RWPE1 (cell line): ENCODE data around the gene JOSD2.

Experiments used
- CTCF ChIA-PET: fragments of 350-600 bp; sonication (Branson Sonifier 250); formaldehyde crosslinking; extraction: SDS; loops from one replicate; lab custom pipeline; 2021; lab: Yijun Ruan, JAX
- POLR2A ChIA-PET: fragments of 400-600 bp; formaldehyde crosslinking; extraction: SDS; loops from one replicate; lab custom pipeline; 2020; ENCODE audit warnings: antibody characterized with exemption; ENCODE audit not compliant: low non-redundant PET; lab: Yijun Ruan, JAX
- DNase-seq: peaks from one replicate; pipeline ENCODE4 v3.0.0; 2012; ENCODE audit warnings: low spot score
- H3K27ac ChIP-seq: fragments of 450-650 bp; 2 replicates; pipeline ENCODE4 v1.5.1; 2017
- TF ChIP-seq, protein P1 (sequence below): fragments of 450-650 bp; conservative IDR thresholded peaks from 2 replicates; pipeline ENCODE4 v1.5.1; 2017; ENCODE audit warnings: low read depth, mild to moderate bottlenecking

JOSD2 gene

DNA sequence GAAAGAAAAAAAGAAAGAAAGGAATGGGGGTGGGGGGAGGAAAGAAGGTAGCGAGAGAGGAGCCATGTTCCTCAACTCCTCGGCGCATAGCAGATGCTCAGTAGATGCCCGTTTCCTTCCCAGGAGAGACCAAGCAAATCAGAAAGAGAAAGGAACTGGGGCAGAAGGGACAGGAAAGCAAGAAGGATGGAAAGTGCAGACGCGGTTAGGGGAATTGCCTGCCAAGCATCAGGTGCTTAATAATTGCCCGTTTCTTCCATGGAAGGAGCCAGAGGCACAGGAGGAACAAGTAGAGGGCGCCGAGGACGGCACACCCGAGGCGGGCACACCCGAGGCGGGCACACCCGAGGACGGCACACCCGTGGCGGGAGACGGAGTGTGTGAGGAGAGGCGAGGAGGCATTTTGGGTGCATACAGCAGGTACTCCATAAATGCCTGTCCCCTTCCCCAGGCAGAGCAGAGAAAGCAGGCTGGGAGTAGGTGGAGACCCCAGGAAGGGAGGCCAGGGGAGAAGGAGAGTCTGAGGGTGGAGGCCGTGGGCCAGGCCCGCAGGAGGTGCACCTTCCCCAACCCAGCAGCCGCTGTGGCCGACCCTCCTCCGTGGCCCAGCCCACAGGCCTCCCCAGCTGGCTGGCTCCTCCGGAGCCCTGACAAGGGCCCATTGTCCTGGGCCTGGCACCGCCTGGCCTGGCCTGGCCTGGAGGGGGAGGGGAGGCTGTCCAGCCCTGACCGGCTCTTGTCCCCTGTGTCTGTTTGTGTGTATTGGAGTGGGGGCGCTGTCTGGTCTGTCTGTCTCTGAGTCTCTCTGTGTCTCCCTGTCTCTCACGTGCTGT, 14.6 kb downstream of the JOSD2 start:
- TF ChIP-seq, protein P1, sequence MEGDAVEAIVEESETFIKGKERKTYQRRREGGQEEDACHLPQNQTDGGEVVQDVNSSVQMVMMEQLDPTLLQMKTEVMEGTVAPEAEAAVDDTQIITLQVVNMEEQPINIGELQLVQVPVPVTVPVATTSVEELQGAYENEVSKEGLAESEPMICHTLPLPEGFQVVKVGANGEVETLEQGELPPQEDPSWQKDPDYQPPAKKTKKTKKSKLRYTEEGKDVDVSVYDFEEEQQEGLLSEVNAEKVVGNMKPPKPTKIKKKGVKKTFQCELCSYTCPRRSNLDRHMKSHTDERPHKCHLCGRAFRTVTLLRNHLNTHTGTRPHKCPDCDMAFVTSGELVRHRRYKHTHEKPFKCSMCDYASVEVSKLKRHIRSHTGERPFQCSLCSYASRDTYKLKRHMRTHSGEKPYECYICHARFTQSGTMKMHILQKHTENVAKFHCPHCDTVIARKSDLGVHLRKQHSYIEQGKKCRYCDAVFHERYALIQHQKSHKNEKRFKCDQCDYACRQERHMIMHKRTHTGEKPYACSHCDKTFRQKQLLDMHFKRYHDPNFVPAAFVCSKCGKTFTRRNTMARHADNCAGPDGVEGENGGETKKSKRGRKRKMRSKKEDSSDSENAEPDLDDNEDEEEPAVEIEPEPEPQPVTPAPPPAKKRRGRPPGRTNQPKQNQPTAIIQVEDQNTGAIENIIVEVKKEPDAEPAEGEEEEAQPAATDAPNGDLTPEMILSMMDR, result no peak
- ChIA-PET POLR2A (no interaction called here), CTCF (interaction anchor here (0.6 kb wide), 2 partner anchors 228 to 950 kb away, joined by 3 to 6 read pairs; no protein-coding TSS in a partner anchor)
- DNase-seq, result no peak
- no peak overlapping the region for H3K27ac ChIP-seq

DNA sequence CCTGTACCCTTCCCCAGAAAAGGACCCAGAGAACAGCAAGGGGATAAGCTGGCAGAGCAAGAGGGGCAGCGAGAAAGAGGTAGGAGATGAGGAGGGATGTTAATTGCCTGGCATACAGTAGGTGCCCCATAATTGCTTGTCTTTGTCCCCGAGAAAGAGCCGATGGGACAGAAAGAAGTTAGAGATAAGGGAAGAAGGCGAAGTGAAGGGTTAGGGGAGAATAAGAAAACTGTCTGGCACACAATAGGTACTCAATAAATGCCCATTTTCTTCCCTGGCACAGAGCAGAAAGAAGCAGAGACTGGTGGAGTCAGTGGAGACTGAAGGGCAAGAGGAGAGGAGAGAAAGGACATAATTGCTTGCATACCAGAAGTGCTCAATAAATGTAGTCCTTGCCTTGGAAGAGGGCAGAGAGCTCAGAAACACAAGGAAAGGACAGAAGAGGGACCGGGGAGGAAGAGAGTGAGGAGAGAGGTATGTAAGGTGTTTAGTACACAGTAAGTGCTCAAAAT, 15.9 kb downstream of the JOSD2 start:
- H3K27ac ChIP-seq, result no peak overlapping the region
- ChIA-PET POLR2A (no interaction called here), CTCF (no interaction called here)
- no peak for DNase-seq
- TF ChIP-seq, protein P1, result no peak

DNA sequence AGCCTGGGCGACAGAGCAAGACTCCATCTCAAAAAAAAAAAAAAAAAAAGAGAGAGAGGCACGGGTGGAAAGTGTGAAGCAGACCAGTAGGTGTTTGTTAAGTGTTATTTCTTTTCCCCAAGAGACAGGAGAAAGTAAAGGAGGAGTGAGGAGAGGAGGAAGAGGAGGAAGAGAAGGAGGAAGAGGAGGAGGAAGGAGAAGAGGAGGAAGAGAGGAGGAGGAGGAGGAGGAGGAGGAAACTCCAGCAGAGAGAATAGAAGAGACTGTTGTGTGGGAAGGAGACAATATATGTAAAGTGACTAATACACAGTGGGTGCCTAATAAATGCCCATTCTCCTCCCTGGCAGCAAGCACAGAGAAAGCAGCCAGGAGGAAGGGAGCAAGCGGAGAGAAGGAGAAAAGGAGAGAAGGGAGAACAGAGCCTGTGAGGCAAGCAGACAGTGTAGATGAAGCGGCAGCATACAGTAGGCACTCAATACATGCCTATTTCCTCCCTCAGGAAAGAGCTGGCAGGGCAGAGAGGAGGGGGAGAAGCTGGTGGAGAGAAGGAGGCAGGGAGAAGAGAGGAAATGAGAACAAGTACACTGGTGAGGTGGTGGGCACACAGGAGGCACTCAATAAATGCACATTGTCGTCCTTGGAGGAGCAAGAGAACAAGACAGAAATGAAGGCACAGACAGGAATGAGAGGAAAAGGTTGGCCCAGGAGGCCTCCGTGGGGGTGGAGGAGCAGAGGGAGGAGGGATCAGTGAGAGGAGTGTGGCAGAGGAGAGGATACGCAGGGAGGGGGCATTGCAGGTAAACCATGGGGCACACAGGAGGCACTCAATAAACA, 16.6 kb downstream of the JOSD2 start:
- TF ChIP-seq, protein P1, result no peak
- POLR2A ChIA-PET, result interaction anchor here (0.6 kb wide), 1 partner anchor 428 kb away, joined by 8 read pairs; no protein-coding TSS in a partner anchor
- H3K27ac ChIP-seq, result no peak overlapping the region
- CTCF ChIA-PET, result no interaction called here
- DNase-seq, result no peak

DNA sequence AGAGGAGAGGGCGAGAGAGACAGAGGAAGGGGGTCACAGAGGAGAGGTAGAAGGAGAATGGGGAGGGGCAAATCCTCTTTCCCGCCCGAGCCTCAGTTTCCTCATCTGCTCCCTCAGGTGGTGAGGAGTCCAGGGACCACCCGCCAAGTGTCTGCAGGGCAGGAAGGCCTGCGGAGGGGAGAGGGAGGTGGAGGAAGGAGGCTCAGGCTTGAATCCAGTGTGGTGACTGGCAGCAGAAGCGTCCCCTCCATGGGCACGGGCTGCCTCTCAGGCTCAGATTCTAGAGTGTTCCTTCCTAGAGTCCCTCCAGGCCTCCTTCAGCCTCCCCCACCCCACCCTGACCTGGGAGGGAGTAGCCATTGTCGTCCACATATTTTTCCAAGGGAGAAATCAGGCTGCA, 17.8 kb downstream of the JOSD2 start:
- H3K27ac ChIP-seq, result no peak overlapping the region
- CTCF ChIA-PET, result no interaction called here
- TF ChIP-seq, protein P1, result no peak
- DNase-seq, result no peak
- POLR2A ChIA-PET, result no interaction called here

DNA sequence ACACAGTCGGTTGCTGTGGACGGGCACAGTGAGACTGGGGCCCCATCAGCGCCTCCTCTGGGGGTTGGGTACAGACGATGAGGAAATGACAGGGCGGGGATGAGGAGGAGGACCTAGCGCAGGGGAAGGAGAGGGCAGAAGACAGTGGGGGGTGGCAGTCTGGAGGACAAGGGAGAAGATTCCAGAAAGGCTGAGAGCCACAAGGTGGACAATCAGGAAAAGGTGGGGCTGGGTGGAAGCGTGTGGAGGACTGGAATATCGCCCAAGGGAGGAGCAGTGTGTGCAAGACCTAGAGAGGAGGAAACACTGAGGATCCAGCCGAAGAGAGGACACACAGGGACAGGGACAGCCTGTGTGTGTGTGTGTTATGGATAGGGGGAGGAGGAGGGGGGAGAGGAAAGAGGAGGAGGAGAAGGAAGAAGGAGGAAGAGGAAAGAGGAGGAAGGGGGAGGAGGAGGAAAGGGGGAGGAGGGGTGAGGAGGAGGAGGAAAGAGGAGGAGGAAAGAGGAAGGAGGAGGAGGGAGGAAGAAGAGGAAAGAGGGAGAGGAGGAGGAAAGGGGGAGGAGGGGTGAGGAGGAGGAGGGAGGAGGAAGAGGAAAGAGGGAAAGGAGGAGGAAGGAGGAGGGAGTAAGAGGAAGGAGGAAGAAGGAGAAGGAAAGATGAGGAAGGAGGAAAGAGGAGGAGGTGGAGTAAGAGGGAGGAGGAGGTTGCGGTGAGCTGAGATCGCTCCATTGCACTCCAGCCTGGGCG, 18.5 kb downstream of the JOSD2 start:
- POLR2A ChIA-PET, result no interaction called here
- CTCF ChIA-PET, result no interaction called here

More for the DNA sequence above, 18.5 kb downstream of the JOSD2 start:
- H3K27ac ChIP-seq, result no peak overlapping the region
- DNase-seq, result no peak
- TF ChIP-seq, protein P1, result no peak
